Fibroblast of lung (primary cell): ENCODE results near the gene FMN1.

ENCODE experiments used
- CTCF ChIP-seq, 2 donors: IDR thresholded peaks in 1 of 2; conservative IDR thresholded peaks in 1 of 2; 1 replicate in 1 of 2; 2 replicates in 1 of 2; pipeline ENCODE4 v1.5.1; 2011 to 2012; ENCODE audit warnings: low read length in 2 of 2, control low read depth in 1 of 2, inconsistent platforms in 1 of 2, low read depth in 1 of 2, mild to moderate bottlenecking in 1 of 2
- EZH2 ChIP-seq: IDR thresholded peaks from 2 replicates; pipeline ENCODE4 v1.5.1; 2012; ENCODE audit warnings: low read length, control low read depth, mild to moderate bottlenecking; ENCODE audit errors: missing control alignments

- TF ChIP-seq CTCF (conservative IDR thresholded peaks at IDR 0.05 in 1 of 2, IDR thresholded peaks at IDR 0.05 in 1 of 2; ENCODE audit: low read depth in 1 of 2, low read length in 2 of 2), result no peak
- no peak for TF ChIP-seq EZH2
Measured at GRCh38 chr15:32909431-32909830, 285.1 kb downstream of the FMN1 start.
